Measurements from ENCODE around the gene NDOR1.
A peak's percentile ranks its signal among the peaks of the same experiment; 100 is the strongest.

Gene NDOR1

DNA sequence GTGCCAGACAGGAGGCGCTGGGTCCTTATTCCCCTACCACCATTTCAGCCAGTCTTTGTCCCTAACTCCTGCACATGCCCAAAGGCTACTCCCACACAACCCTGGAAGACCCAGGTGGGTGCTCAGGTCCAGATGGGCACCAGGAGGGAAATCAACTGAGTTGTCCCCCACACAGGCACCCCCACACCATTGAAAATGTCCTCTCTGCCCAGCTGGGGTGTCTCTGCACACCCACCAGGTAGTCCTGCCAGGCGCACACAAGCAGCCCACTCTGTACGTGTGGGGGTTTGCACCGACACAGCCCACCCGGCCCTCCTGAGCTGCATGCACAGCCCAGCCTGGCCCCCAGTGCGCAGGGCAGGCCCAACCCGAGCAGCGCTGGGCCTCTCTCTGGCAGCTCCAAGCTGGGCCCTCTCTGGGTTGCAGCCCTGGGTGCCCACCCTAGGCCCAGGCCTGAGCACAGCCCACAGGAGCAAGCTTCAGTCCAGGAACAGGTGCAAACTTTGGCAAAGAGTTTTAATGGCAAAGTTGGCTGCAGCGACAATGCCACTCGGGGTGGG is 14.3 kb downstream of the NDOR1 start:
- no peak for DNase-seq (ENCODE audit: low read depth in 1 of 2, low spot score in 1 of 2)

- DNase-seq (ENCODE audit: low read depth in 1 of 2, low spot score in 1 of 2) = no peak
Measured at GRCh38 chr9:137220317-137221094, 15.0 kb downstream of the NDOR1 start.

DNA sequence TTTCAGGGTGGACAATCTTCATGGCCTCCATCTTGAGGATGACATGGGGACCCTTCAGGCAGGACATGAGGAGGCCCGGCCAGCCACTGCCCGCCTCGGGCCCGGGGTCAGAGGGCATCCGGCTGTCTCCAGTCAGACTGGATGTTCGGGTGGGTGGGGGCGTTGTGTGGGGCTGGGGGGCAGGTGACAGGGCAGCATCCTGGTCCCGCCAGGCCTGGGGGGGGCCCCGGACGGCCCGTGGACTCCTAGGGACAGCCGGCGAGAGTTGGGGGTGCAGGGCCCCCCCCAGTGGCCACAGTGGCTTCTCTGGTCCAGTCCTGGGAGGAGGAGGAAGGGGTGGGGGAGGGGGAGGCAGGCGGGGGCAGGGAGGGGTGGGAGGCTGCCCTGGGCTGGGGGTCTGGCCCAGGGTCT is 15.6 kb downstream of the NDOR1 start:
- DNase-seq (ENCODE audit: low read depth in 1 of 2, low spot score in 1 of 2) = no peak

DNA sequence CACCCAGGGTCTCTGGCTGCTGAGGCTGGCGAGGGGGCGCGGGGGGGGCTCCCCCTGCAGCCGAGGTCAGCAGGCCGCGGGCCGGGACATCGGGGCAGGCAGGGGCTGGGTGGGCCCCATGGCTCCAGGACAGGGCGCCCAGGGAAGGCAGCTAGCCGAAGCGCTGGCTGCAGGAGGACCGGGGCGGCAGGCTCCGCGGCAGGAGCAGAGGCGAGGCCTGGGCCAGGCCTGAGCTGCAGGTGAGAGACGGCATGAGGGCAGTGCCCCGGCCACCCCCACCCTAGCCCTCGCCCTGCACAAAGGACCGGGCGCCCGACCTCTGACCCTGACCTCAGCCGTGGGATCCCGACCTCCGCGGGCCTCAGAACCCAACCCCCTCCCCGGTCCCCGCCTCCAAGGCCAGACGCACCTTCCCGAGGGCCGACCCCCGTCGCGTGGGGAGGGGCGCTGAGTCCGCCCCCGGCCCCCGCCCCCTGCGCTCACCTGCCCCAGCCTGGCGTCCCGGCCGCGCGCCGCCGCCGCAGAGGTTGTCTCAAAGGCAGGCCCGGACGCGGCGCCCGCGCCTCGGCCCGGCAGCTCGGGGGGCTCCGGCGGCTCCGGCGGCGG is 16.1 kb downstream of the NDOR1 start:
- no peak for DNase-seq (ENCODE audit: low read depth in 1 of 2, low spot score in 1 of 2)

- DNase-seq (ENCODE audit: low read depth in 1 of 2, low spot score in 1 of 2) = no peak
Measured at GRCh38 chr9:137222190-137223077, 16.9 kb downstream of the NDOR1 start, which contains the start of gene RNF208. TSS of gene RNF208 (minus strand) at chr9:137222240. CDS start at chr9:137221212, 1,028 bp downstream.

- peak; percentile 97 to 99 for DNase-seq (ENCODE audit: low read depth in 1 of 2, low spot score in 1 of 2)
Measured at GRCh38 chr9:137223078-137223970, 17.8 kb downstream of the NDOR1 start.

GRCh38 chr9:137224830-137225694 is 19.6 kb downstream of the NDOR1 start, which contains the start of gene CYSRT1:
TSS of gene CYSRT1 (plus strand) at chr9:137225174. CDS start at chr9:137225622, 448 bp downstream.
- DNase-seq (ENCODE audit: low read depth in 1 of 2, low spot score in 1 of 2) = no peak

- no peak for DNase-seq (ENCODE audit: low read depth in 1 of 2, low spot score in 1 of 2)
Measured at GRCh38 chr9:137225699-137226331, 20.3 kb downstream of the NDOR1 start.

- DNase-seq (ENCODE audit: low read depth in 1 of 2, low spot score in 1 of 2) = no peak
Measured at GRCh38 chr9:137226338-137227053, 21.0 kb downstream of the NDOR1 start.

DNA sequence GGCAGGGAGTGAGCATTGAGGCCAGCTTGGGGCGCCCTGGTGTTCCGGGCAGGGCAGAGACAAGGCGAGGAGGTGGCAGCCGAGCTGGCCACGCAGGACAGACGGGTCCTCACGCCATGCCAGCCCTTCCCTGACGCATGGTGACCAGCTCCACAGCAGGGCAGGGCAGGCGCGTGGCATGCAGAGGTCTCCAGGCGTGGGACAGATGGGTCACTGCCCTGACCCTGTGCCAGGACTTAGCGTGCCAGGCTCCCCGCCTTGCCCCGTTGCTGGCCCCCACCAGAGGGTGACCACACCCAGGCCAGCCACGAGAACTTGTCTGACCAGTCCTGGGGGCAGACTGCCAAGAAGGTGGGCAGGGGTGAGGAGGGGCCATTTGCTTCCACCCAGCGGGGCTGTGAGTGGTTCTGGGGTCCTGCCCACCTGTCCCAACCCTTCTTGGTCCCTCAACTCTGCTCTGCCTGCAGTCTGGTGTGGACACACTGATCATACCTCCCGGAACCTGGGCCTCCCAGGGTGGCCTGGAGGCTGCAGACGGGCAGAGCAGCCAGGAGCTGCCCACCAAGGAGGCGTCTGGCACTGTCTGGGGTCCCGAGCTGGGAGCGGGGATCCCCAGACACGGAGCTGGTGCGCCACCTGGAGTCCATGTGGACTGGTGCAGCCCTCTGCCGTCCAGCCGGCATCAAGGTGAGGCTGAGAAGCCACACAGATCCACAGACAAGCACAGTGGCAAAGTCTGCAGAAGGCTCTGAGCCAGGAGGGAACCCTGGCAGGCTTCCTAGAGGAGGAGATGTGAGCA is 21.8 kb downstream of the NDOR1 start, which contains the start of gene RNF224:
TSS of gene RNF224 (plus strand) at position 449 of the 799 bp plus-strand sequence. CDS start 834 bp downstream, outside the sequence.
- DNase-seq (ENCODE audit: low read depth in 1 of 2, low spot score in 1 of 2) = peak; percentile 61 to 74

DNA sequence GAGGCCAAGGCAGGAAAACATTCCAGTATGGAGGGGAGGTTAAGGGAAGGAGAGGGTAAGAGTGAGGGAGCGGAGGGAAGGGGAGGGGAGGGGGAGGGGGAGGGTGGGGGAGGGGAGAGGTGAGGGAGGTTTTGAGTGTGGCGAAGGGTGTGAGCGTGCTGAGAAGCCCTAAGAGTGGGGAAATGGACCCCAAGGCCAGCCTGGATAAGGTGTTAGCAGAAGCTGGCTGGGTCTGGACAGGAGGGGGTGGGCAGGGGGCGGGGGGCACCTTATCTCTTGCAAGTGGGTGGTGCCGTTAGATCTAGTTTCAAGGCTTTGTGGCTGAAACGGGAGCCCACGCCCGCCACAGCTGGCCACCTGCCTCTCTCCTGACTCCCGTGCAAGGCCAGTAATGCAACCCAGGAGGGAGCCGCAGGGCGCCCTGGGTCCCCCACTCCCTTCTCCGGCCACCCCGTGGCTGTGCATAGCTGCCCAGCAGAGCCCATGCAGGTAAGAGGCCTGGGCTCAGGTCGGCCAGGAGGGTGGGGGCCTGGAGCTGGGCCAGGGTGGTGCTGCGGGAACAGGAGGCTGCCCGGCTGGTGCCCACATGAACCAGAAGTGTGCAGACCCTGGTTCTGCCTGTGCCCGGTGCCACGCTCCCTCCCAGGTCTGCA is 22.5 kb downstream of the NDOR1 start:
- DNase-seq (ENCODE audit: low read depth in 1 of 2, low spot score in 1 of 2) = no peak

GRCh38 chr9:137228506-137228967 is 23.0 kb downstream of the NDOR1 start:
- DNase-seq (ENCODE audit: low read depth in 1 of 2, low spot score in 1 of 2) = no peak

DNA sequence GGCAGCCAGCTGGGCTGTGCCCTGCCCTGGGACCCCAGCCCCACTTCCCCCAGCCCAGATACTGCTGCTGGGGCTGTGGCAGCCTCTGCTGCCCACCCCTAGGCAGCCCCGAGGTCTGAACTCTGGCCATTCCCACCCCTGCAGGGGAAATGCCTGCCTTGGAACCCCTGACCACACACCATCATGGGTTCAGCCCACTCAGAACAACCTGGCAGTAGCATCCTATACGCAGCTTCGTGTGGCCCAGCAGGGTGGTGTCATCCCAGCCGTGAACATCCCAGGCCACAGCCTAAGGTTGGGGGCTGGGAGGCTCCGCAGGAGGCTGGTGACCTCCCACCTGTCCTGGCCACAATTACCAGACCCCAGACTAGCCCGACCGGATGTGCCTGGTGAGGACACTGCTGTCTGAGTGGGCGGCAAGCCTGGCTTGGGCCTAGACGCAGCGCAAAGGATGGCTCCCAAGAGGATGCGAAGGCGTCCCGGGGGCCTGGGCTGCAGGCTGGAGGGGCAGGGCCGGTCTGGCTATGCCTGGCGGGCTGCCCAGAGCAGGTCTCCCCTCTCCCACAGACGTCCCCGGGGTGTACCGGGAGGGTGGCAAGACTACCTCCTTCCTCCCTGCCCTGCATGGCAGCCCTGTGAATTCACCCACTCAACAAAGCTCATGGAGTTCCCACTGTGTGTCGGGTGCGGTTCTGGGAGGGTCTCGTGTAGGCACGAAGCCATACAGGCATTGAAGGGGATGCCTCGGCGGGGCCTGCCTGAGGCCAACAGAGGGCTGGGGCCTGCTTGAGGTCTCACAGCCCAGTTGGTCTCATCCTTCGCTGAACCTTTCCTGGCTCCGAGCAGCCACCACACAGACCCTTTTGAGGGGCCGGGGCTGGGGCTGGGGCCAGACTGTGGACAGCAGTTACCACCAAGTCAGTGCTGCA is 23.7 kb downstream of the NDOR1 start:
- no peak for DNase-seq (ENCODE audit: low read depth in 1 of 2, low spot score in 1 of 2)

GRCh38 chr9:137229903-137230704 is 24.6 kb downstream of the NDOR1 start:
- DNase-seq (ENCODE audit: low read depth in 1 of 2, low spot score in 1 of 2) = no peak
